ENCODE results near the gene NLRP10. TPM values are rescaled to one million over a fixed set of nuclear protein-coding genes. Genes with fewer than 3 reads are reported as not detected.

Gene NLRP10
- total and polyA plus RNA-seq, 2 of the 13 experiments (the other 11 are each of a cell fraction or from before 2014, with no cell fraction given) = not detected

DNA sequence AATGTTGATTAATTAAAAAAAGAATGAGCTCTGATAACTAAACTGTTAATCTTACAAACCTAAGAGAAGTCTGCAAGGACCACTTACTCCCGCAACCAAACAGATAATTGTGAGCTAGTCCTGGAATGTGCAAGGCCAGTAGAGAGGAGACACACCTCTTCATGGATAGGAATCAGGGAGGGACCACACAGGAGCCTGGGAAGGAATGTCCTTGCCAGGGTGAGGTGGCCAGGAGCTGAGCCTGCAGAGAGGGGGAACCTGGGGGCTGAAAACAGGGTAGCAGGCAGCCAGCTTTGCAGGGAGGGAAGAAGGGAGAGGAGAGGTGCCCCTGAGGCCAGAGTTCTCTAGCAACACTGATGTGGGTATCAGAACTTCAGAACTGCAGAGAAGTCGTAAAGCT is 9.4 kb upstream of the NLRP10 start:
- Histone ChIP-seq H2AFZ (ENCODE audit: low read length) (no peak overlapping the region), H3K27ac (ENCODE audit: extremely low read length, insufficient read depth, low read length) (no peak overlapping the region), H3K4me3 (replicated peaks in 1 of 3; ENCODE audit: insufficient read depth in 1 of 3, low read depth in 2 of 3, low read length in 3 of 3) (no peak overlapping the region), H3K4me2 (ENCODE audit: low read depth, low read length) (no peak overlapping the region), H4K20me1 (ENCODE audit: insufficient read depth, low read length) (no peaks in the 10 kb centered on the region), H3K9ac (ENCODE audit: insufficient read depth, low read depth, low read length) (no peak overlapping the region), H3K36me3 (replicated peaks in 1 of 2; ENCODE audit: control insufficient read depth in 1 of 2, insufficient read depth in 2 of 2, low read length in 2 of 2) (no peaks in the 10 kb centered on the region), H3K27me3 (ENCODE audit: control insufficient read depth in 1 of 2, insufficient read depth in 2 of 2, low read length in 2 of 2) (no peaks in the 10 kb centered on the region), H3K4me1 (ENCODE audit: insufficient read depth, low read length) (no peaks in the 10 kb centered on the region), H3K9me3 (ENCODE audit: low read length) (no peaks in the 10 kb centered on the region), H3K79me2 (ENCODE audit: insufficient read depth, low read length) (no peaks in the 10 kb centered on the region)
- ATAC-seq (no peak), DNase-seq (ENCODE audit: low spot score) (no peak), FAIRE-seq (no peak)
- BruUV-seq (replicated peaks) = no TSS peak
- ChIA-PET CTCF (ENCODE audit: low intra/inter-chr PET ratio, low total read pairs) (no interaction called here), POLR2A (no interaction called here)
- 25% methylated on average over 2 of the region's 2 CpGs for WGBS (ENCODE audit: low lambda C conversion rate)
- TF ChIP-seq NPAS2 (CRISPR knock-in tag; IDR thresholded peaks at IDR 0.05; ENCODE audit: borderline replicate concordance) (no peak), ZNF577 (CRISPR knock-in tag; IDR thresholded peaks at IDR 0.05; ENCODE audit: borderline replicate concordance, low read depth) (no peak), ZNF234 (CRISPR knock-in tag; conservative IDR thresholded peaks at IDR 0.05) (no peak), ZNF460 (CRISPR knock-in tag; IDR thresholded peaks at IDR 0.05; ENCODE audit: borderline replicate concordance) (no peak), ZNF143 (CRISPR knock-in tag; IDR thresholded peaks at IDR 0.05) (no peak), EED (CRISPR knock-in tag; IDR thresholded peaks at IDR 0.05) (no peak), CENPT (CRISPR knock-in tag; IDR thresholded peaks at IDR 0.05; ENCODE audit: low read depth) (no peak), NFKB2 (CRISPR knock-in tag; IDR thresholded peaks at IDR 0.05; ENCODE audit: borderline replicate concordance) (no peak)
- TF ChIP-seq, protein P1, sequence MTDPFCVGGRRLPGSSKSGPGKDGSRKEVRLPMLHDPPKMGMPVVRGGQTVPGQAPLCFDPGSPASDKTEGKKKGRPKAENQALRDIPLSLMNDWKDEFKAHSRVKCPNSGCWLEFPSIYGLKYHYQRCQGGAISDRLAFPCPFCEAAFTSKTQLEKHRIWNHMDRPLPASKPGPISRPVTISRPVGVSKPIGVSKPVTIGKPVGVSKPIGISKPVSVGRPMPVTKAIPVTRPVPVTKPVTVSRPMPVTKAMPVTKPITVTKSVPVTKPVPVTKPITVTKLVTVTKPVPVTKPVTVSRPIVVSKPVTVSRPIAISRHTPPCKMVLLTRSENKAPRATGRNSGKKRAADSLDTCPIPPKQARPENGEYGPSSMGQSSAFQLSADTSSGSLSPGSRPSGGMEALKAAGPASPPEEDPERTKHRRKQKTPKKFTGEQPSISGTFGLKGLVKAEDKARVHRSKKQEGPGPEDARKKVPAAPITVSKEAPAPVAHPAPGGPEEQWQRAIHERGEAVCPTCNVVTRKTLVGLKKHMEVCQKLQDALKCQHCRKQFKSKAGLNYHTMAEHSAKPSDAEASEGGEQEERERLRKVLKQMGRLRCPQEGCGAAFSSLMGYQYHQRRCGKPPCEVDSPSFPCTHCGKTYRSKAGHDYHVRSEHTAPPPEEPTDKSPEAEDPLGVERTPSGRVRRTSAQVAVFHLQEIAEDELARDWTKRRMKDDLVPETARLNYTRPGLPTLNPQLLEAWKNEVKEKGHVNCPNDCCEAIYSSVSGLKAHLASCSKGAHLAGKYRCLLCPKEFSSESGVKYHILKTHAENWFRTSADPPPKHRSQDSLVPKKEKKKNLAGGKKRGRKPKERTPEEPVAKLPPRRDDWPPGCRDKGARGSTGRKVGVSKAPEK (CRISPR knock-in tag; IDR thresholded peaks at IDR 0.05; ENCODE audit: borderline replicate concordance) = no peak
- TF ChIP-seq, protein P2, sequence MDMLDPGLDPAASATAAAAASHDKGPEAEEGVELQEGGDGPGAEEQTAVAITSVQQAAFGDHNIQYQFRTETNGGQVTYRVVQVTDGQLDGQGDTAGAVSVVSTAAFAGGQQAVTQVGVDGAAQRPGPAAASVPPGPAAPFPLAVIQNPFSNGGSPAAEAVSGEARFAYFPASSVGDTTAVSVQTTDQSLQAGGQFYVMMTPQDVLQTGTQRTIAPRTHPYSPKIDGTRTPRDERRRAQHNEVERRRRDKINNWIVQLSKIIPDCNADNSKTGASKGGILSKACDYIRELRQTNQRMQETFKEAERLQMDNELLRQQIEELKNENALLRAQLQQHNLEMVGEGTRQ (IDR thresholded peaks at IDR 0.05; ENCODE audit: low read depth, low read length) = no peak
- TF ChIP-seq, protein P2 (CRISPR knock-in tag; IDR thresholded peaks at IDR 0.05; ENCODE audit: borderline replicate concordance) = no peak
- intact Hi-C loops (cut with micrococcal nuclease; ENCODE audit: unreplicated experiment) (no loop called here), in situ Hi-C loops (cut with HindIII; ENCODE audit: extremely low pct_ligation_motif_present, low pct_unique_long_range_greater_than_20kb) (no loop called here)
